HCT116 (cell line): Measurements from ENCODE around the gene PLK1.

Experiments used
- CEBPB ChIP-seq: IDR thresholded peaks from 2 replicates; pipeline ENCODE4 v1.6.1; 2012; ENCODE audit warnings: low read depth
- EZH2 ChIP-seq: fragments of 200-600 bp; sonication (generic); IDR thresholded peaks from 2 replicates; pipeline ENCODE4 v1.6.1; 2017; ENCODE audit warnings: antibody characterized with exemption, mixed run types
- JUND ChIP-seq: IDR thresholded peaks from 2 replicates; pipeline ENCODE4 v1.6.1; 2012
- POLR2A ChIP-seq: IDR thresholded peaks from 2 replicates; pipeline ENCODE4 v1.7.0; 2011; ENCODE audit warnings: borderline replicate concordance; ENCODE audit not compliant: insufficient read depth, insufficient read length; ENCODE audit errors: extremely low read depth
- POLR2AphosphoS5 ChIP-seq: IDR thresholded peaks from 2 replicates; pipeline ENCODE4 v1.6.1; 2011; ENCODE audit warnings: mild to moderate bottlenecking, low read depth, low read length, moderate library complexity
- REST ChIP-seq: IDR thresholded peaks from 2 replicates; pipeline ENCODE4 v1.6.1; 2012; ENCODE audit warnings: low read depth
- YY1 ChIP-seq: IDR thresholded peaks from 2 replicates; pipeline ENCODE4 v1.6.1; 2011; ENCODE audit warnings: low read length, low read depth, moderate library complexity, mild to moderate bottlenecking; ENCODE audit not compliant: insufficient replicate concordance; ENCODE audit errors: extremely low read depth
- TF ChIP-seq, protein P1 (sequence below), 3 experiments: fragments of 200-600 bp in 1 of 3; sonication (generic) in 1 of 3; IDR thresholded peaks in 2 of 3; conservative IDR thresholded peaks in 1 of 3; 2 replicates each; pipeline ENCODE4 v1.5.1; 2012 to 2017; ENCODE audit warnings: low read depth in 2 of 3, low read length in 2 of 3, antibody characterized with exemption in 1 of 3, borderline replicate concordance in 1 of 3, control low read depth in 1 of 3, mild to moderate bottlenecking in 1 of 3, mixed read lengths in 1 of 3, mixed run types in 1 of 3, moderate library complexity in 1 of 3; ENCODE audit not compliant: insufficient read depth in 1 of 3
- TF ChIP-seq, protein P2 (sequence below): IDR thresholded peaks from 2 replicates; pipeline ENCODE4 v1.6.1; 2012
- TF ChIP-seq, protein P3 (sequence below): IDR thresholded peaks from 2 replicates; pipeline ENCODE4 v1.6.1; 2012

DNA sequence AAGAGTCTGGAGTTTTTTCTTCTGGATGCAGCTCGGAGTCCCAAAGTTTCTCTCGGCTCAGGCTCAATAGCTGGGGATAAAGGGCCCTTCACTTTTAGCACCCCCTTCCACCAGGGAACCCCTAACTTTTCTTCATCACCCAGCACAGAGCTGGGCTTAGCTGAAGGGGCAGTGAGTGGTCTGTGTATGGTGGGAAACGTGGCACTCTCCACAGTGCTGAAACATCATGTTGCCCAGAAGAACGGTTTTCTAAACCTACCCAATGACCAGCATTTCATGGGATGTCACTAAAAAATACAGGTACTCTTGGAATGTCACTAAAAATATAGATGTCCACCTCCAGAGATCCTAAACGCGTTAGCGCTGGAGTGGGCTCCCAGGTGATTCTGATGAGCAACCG, 22.4 kb downstream of the PLK1 start:
- TF ChIP-seq, protein P1, sequence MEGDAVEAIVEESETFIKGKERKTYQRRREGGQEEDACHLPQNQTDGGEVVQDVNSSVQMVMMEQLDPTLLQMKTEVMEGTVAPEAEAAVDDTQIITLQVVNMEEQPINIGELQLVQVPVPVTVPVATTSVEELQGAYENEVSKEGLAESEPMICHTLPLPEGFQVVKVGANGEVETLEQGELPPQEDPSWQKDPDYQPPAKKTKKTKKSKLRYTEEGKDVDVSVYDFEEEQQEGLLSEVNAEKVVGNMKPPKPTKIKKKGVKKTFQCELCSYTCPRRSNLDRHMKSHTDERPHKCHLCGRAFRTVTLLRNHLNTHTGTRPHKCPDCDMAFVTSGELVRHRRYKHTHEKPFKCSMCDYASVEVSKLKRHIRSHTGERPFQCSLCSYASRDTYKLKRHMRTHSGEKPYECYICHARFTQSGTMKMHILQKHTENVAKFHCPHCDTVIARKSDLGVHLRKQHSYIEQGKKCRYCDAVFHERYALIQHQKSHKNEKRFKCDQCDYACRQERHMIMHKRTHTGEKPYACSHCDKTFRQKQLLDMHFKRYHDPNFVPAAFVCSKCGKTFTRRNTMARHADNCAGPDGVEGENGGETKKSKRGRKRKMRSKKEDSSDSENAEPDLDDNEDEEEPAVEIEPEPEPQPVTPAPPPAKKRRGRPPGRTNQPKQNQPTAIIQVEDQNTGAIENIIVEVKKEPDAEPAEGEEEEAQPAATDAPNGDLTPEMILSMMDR (IDR thresholded peaks at IDR 0.05 in 2 of 3, conservative IDR thresholded peaks at IDR 0.05 in 1 of 3; ENCODE audit: borderline replicate concordance in 1 of 3, insufficient read depth in 1 of 3, low read depth in 2 of 3, low read length in 2 of 3), result no peak
- TF ChIP-seq POLR2AphosphoS5, result no peak
- TF ChIP-seq POLR2A, result no peak
- no peak for TF ChIP-seq YY1
- TF ChIP-seq REST, result no peak
- TF ChIP-seq EZH2, result no peak
- no peak for TF ChIP-seq JUND
- TF ChIP-seq, protein P2, sequence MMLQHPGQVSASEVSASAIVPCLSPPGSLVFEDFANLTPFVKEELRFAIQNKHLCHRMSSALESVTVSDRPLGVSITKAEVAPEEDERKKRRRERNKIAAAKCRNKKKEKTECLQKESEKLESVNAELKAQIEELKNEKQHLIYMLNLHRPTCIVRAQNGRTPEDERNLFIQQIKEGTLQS, result no peak
- TF ChIP-seq, protein P3, sequence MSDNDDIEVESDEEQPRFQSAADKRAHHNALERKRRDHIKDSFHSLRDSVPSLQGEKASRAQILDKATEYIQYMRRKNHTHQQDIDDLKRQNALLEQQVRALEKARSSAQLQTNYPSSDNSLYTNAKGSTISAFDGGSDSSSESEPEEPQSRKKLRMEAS, result no peak
- no peak for TF ChIP-seq CEBPB
